GM18870 (cell line): ENCODE measurements around the gene ELAC2.
A peak's percentile ranks its signal among the peaks of the same experiment; 100 is the strongest.

ENCODE experiments used
- ATAC-seq: cut with Tn5 transposase; IDR thresholded peaks from one replicate; pipeline ENCODE4 v1.9.1; 2021; ENCODE audit warnings: moderate library complexity; ENCODE audit not compliant: unreplicated experiment

The ELAC2 gene

GRCh38 chr17:13024526-13025257 lies 6.9 kb upstream of the ELAC2 start:
- peak; percentile 72 for ATAC-seq

- ATAC-seq = no peak
Observed at GRCh38 chr17:13024016-13024415, 6.2 kb upstream of the ELAC2 start.

GRCh38 chr17:13016881-13017654 lies 759 bp downstream of the ELAC2 start:
- ATAC-seq = no peak

- ATAC-seq = no peak
Observed at GRCh38 chr17:13014801-13015200, 3.0 kb downstream of the ELAC2 start.

- ATAC-seq = no peak
Observed at GRCh38 chr17:13010959-13011358, 6.9 kb downstream of the ELAC2 start.

- no peak for ATAC-seq
Observed at GRCh38 chr17:13008461-13008860, 9.4 kb downstream of the ELAC2 start.

- no peak for ATAC-seq
Observed at GRCh38 chr17:13005530-13005929, 12.3 kb downstream of the ELAC2 start.

GRCh38 chr17:13004336-13004735 lies 13.5 kb downstream of the ELAC2 start:
- no peak for ATAC-seq

- no peak for ATAC-seq
Observed at GRCh38 chr17:13003927-13004326, 13.9 kb downstream of the ELAC2 start.

GRCh38 chr17:13003454-13003851 lies 14.4 kb downstream of the ELAC2 start:
- no peak for ATAC-seq

GRCh38 chr17:13002761-13003453 lies 14.9 kb downstream of the ELAC2 start:
- ATAC-seq = no peak

GRCh38 chr17:13001991-13002615 lies 15.7 kb downstream of the ELAC2 start:
- no peak for ATAC-seq

GRCh38 chr17:13000561-13000960 lies 17.3 kb downstream of the ELAC2 start:
- ATAC-seq = no peak

- ATAC-seq = no peak
Observed at GRCh38 chr17:12998874-12999273, 19.0 kb downstream of the ELAC2 start.

GRCh38 chr17:12998461-12998860 lies 19.4 kb downstream of the ELAC2 start:
- no peak for ATAC-seq

- ATAC-seq = no peak
Observed at GRCh38 chr17:12996941-12997340, 20.9 kb downstream of the ELAC2 start.

GRCh38 chr17:12996357-12996756 lies 21.5 kb downstream of the ELAC2 start:
- no peak for ATAC-seq

GRCh38 chr17:12995896-12996295 lies 21.9 kb downstream of the ELAC2 start:
- ATAC-seq = no peak

GRCh38 chr17:12995106-12995895 lies 22.5 kb downstream of the ELAC2 start:
- ATAC-seq = no peak

- ATAC-seq = no peak
Observed at GRCh38 chr17:12994341-12995074, 23.3 kb downstream of the ELAC2 start.
